IMR-90 (cell line): ENCODE data around the gene RDH11. TPM values are rescaled to one million over a fixed set of nuclear protein-coding genes. Genes with fewer than 3 reads are reported as not detected.

ENCODE experiments used
- ATAC-seq: fragments of 200-7000 bp; cut with Tn5 transposase; 2 replicates; pipeline ENCODE4 v1.9.1; 2020; ENCODE audit warnings: low read depth, mild to moderate bottlenecking, moderate library complexity
- BruUV-seq: library from RNA; stranded (reverse); fragments of 400-500 nt; replicated peaks from 2 replicates; lab custom pipeline; 2021; lab: Mats Ljungman, UMichigan
- CTCF ChIA-PET: fragments of 300-600 bp; formaldehyde crosslinking; extraction: SDS; loops from one replicate; lab custom pipeline; 2021; ENCODE audit warnings: antibody characterized with exemption; lab: Yijun Ruan, JAX
- POLR2A ChIA-PET: fragments of 300-600 bp; sonication (Branson Sonifier 250); formaldehyde crosslinking; loops from one replicate; lab custom pipeline; 2022; ENCODE audit warnings: antibody characterized with exemption; ENCODE audit not compliant: unreplicated experiment; lab: Charles Lee
- DNase-seq: peaks from one replicate; pipeline ENCODE4 v3.0.0; 2013
- H2AFZ ChIP-seq: replicated peaks from 2 replicates; pipeline ENCODE3; 2013; ENCODE audit warnings: low read length, mild to moderate bottlenecking; ENCODE audit not compliant: poor library complexity
- H2AK5ac ChIP-seq: 2 replicates; pipeline ENCODE4 v1.6.1; 2013; ENCODE audit warnings: low read depth, low read length, inconsistent platforms
- H2AK9ac ChIP-seq: replicated peaks from 2 replicates; pipeline ENCODE3; 2013; ENCODE audit warnings: mild to moderate bottlenecking, low read depth, low read length, moderate library complexity; ENCODE audit not compliant: poor library complexity
- H2BK120ac ChIP-seq: 2 replicates; pipeline ENCODE4 v1.6.1; 2013; ENCODE audit warnings: low read depth, low read length, inconsistent platforms
- H2BK15ac ChIP-seq: 3 replicates; pipeline ENCODE4 v1.6.1; 2013; ENCODE audit warnings: low read depth, low read length, inconsistent platforms
- H2BK20ac ChIP-seq: 2 replicates; pipeline ENCODE4 v1.6.1; 2013; ENCODE audit warnings: low read depth, mild to moderate bottlenecking, inconsistent platforms, low read length, moderate library complexity
- H2BK5ac ChIP-seq: 2 replicates; pipeline ENCODE4 v1.6.1; 2013; ENCODE audit warnings: mild to moderate bottlenecking, low read depth, low read length, inconsistent platforms; ENCODE audit not compliant: poor library complexity, severe bottlenecking
- H3K14ac ChIP-seq: replicated peaks from 2 replicates; pipeline ENCODE4 v1.6.1; 2013; ENCODE audit warnings: low read depth, low read length, inconsistent platforms
- H3K18ac ChIP-seq: 2 replicates; pipeline ENCODE4 v1.6.1; 2013; ENCODE audit warnings: low read depth, low read length, control low read depth
- H3K23ac ChIP-seq: 2 replicates; pipeline ENCODE4 v1.6.1; 2013; ENCODE audit warnings: low read depth, low read length, inconsistent platforms
- H3K27ac ChIP-seq: 2 replicates; pipeline ENCODE4 v1.5.1; 2013; ENCODE audit warnings: mild to moderate bottlenecking, control low read depth, low read length; ENCODE audit not compliant: insufficient read depth
- H3K27me3 ChIP-seq: 2 replicates; pipeline ENCODE4 v1.6.1; 2013; ENCODE audit warnings: low read length; ENCODE audit not compliant: control insufficient read depth, insufficient read depth
- H3K36me3 ChIP-seq: 2 replicates; pipeline ENCODE4 v1.6.1; 2013; ENCODE audit warnings: low read length, mixed read lengths; ENCODE audit not compliant: control insufficient read depth, insufficient read depth
- H3K4ac ChIP-seq: 2 replicates; pipeline ENCODE4 v1.6.1; 2013; ENCODE audit warnings: low read depth, low read length, inconsistent platforms
- H3K4me1 ChIP-seq: 2 replicates; pipeline ENCODE4 v1.6.1; 2013; ENCODE audit warnings: low read length, mixed read lengths; ENCODE audit not compliant: control insufficient read depth, insufficient read depth
- H3K4me2 ChIP-seq: 2 replicates; pipeline ENCODE4 v1.6.1; 2013; ENCODE audit warnings: low read depth, mild to moderate bottlenecking, control low read depth, low read length, moderate library complexity
- H3K4me3 ChIP-seq: 2 replicates; pipeline ENCODE4 v1.5.1; 2013; ENCODE audit warnings: low read depth, mild to moderate bottlenecking, control low read depth, low read length, moderate library complexity; ENCODE audit not compliant: insufficient read depth
- H3K56ac ChIP-seq: 2 replicates; pipeline ENCODE4 v1.6.1; 2013; ENCODE audit warnings: low read length, inconsistent platforms; ENCODE audit not compliant: insufficient read depth; ENCODE audit errors: extremely low read depth
- H3K79me1 ChIP-seq, 2 experiments: 2 replicates each; pipeline ENCODE4 v1.6.1; 2013; ENCODE audit warnings: low read length in 2 of 2, inconsistent platforms in 1 of 2, low read depth in 1 of 2
- H3K9ac ChIP-seq: 2 replicates; pipeline ENCODE4 v1.6.1; 2013; ENCODE audit warnings: low read depth, low read length, control low read depth
- H3K9me1 ChIP-seq: 2 replicates; pipeline ENCODE4 v1.6.1; 2013; ENCODE audit warnings: low read length, inconsistent platforms; ENCODE audit not compliant: insufficient read depth
- H3K9me3 ChIP-seq: 2 replicates; pipeline ENCODE4 v1.6.1; 2013; ENCODE audit warnings: low read length; ENCODE audit not compliant: control insufficient read depth, insufficient read depth
- H4K20me1 ChIP-seq: 2 replicates; pipeline ENCODE4 v1.6.1; 2013; ENCODE audit warnings: low read length, inconsistent platforms; ENCODE audit not compliant: insufficient read depth
- H4K5ac ChIP-seq: 2 replicates; pipeline ENCODE4 v1.6.1; 2013; ENCODE audit warnings: mild to moderate bottlenecking, low read depth, low read length, control low read depth
- H4K8ac ChIP-seq, 2 experiments: 2 replicates each; pipeline ENCODE4 v1.6.1; 2013; ENCODE audit warnings: low read depth in 2 of 2, low read length in 2 of 2, control low read depth in 1 of 2, inconsistent platforms in 1 of 2
- H4K91ac ChIP-seq: 2 replicates; pipeline ENCODE4 v1.6.1; 2013; ENCODE audit warnings: low read depth, low read length, inconsistent platforms; ENCODE audit not compliant: insufficient read depth
- BHLHE40 ChIP-seq: fragments of 150-350 bp; IDR thresholded peaks from 2 replicates; pipeline ENCODE4 v1.6.1; 2016; ENCODE audit warnings: mild to moderate bottlenecking, low read depth, low read length
- CEBPB ChIP-seq: IDR thresholded peaks from 2 replicates; pipeline ENCODE4 v1.6.1; 2012; ENCODE audit warnings: low read depth, low read length, improper control_type of control experiment
- CHD1 ChIP-seq: IDR thresholded peaks from 2 replicates; pipeline ENCODE4 v1.6.1; 2012; ENCODE audit warnings: low read depth, low read length, improper control_type of control experiment
- FOS ChIP-seq: fragments of 150-350 bp; IDR thresholded peaks from 2 replicates; pipeline ENCODE4 v1.6.1; 2016; ENCODE audit warnings: low read depth, low read length
- MAFK ChIP-seq: IDR thresholded peaks from 2 replicates; pipeline ENCODE4 v1.6.1; 2012; ENCODE audit warnings: low read depth, low read length, improper control_type of control experiment
- MAZ ChIP-seq: IDR thresholded peaks from 2 replicates; pipeline ENCODE4 v1.6.1; 2012; ENCODE audit warnings: low read depth, mild to moderate bottlenecking, low read length, improper control_type of control experiment, moderate library complexity, borderline replicate concordance
- POLR2A ChIP-seq: IDR thresholded peaks from 2 replicates; pipeline ENCODE4 v1.6.1; 2012; ENCODE audit warnings: mild to moderate bottlenecking, low read depth, low read length
- RCOR1 ChIP-seq: IDR thresholded peaks from 2 replicates; pipeline ENCODE4 v1.6.1; 2012; ENCODE audit warnings: mild to moderate bottlenecking, low read length, improper control_type of control experiment; ENCODE audit not compliant: insufficient replicate concordance
- WGBS, 2 experiments: methylation state at CpG; one replicate each; pipeline versions ENCODE4 v1.1.5 to v1.1.7; 2013; ENCODE audit warnings: missing lambda C conversion rate in 2 of 2; ENCODE audit not compliant: insufficient read length in 1 of 2; ENCODE audit errors: extremely low coverage in 2 of 2; 5-methylcytosine and 5-hydroxymethylcytosine counted together
- dilution Hi-C: fragments of 300-500 bp; cut with HindIII; formaldehyde crosslinking; loops from one replicate; pipeline ENCODE4 v1.14.3; 2018; ENCODE audit warnings: low sequenced_read_pairs; ENCODE audit not compliant: unreplicated experiment
- in situ Hi-C: fragments of 300-500 bp; cut with MboI; formaldehyde crosslinking; loops from 3 replicates; pipeline ENCODE4 v1.14.3; 2019; ENCODE audit warnings: low sequenced_read_pairs, inconsistent platforms, mixed read lengths
- intact Hi-C: fragments of 100-400 bp; cut with micrococcal nuclease; formaldehyde crosslinking; loops from 2 replicates; pipeline ENCODE4 v1.10.0; 2022
- polyA plus RNA-seq, 3 experiments: library from polyadenylated mRNA; depleted of rRNA; stranded (reverse); fragments of >200 nt; gene quantifications; 2 replicates each; pipeline ENCODE4 v1.2.3, GENCODE V29; 2012; ENCODE audit warnings: low replicate concordance in 1 of 3
- total RNA-seq: library from RNA; depleted of rRNA; stranded (reverse); fragments of >200 nt; gene quantifications from 2 replicates; pipeline ENCODE4 v1.2.3, GENCODE V29; 2012
- TF ChIP-seq, protein P1 (sequence below): fragments of 150-350 bp; IDR thresholded peaks from 2 replicates; pipeline ENCODE4 v1.6.1; 2017; ENCODE audit warnings: mild to moderate bottlenecking, antibody characterized with exemption, low read length, low read depth
- TF ChIP-seq, protein P2 (sequence below): fragments of 150-350 bp; IDR thresholded peaks from 2 replicates; pipeline ENCODE4 v1.6.1; 2016; ENCODE audit warnings: low read depth, mild to moderate bottlenecking, low read length, moderate library complexity, borderline replicate concordance

The RDH11 gene
- total and polyA plus RNA-seq, 2 of the 4 experiments (the other 2 are of a cell fraction), result 77.3 to 149 TPM

DNA sequence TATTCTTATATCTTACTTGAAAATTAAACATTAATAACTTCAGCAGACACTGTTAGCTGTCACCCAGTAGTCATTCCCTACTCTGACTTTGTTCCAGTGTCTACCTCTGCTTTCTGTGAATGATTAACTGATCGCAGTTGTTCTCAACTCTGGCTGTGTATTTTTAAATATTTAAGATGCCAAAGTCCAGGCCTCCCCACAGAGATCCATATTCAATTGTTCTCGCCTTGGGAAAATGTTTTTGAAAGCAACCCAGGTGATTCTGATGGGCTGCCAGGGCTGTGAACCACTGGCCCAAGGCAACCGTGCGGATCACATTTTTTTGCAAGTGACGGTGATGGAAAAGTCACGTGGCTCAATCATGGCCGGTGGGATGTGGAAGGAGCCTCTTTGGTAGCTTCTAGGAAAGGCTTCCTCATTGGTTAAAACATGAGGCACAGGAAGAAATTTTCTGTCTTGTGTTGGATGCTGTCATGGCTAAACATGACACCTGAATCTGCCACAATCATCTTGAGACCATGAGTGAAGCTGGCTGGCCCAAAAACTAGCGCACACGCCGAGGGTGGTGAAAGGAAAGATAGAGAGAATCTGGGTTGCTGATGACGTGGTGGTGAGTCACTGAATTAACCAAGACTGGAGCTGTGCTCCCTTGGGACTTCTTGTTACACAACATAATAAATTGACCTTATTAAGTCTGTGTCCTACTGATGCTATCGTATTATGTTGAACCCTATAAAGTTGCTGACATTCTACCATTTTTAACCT is 43.4 kb upstream of the RDH11 start:
- 78% methylated on average over 6 of the region's 12 CpGs; no CpG with 5 or more reads in 1 of the 2 experiments for WGBS, 2 experiments
- DNase-seq (peak; percentile 93), ATAC-seq (peak; percentile 86)
- Histone ChIP-seq H3K18ac (no peak overlapping the region), H3K36me3 (no peaks in the 10 kb centered on the region), H3K56ac (no peak overlapping the region), H2BK120ac (no peak overlapping the region), H4K91ac (no peak overlapping the region), H2AK5ac (no peak overlapping the region; the same call in 1 of the 2 replicates), H4K8ac (no peak overlapping the region), H3K23ac (no peak overlapping the region), H3K14ac (no peak overlapping the region), H2BK5ac (no peak overlapping the region), H3K4ac (no peak overlapping the region), H4K5ac (no peak overlapping the region), H3K4me2 (no peak overlapping the region), H2BK20ac (no peak overlapping the region), H3K79me1 (no peaks in the 10 kb centered on the region), H3K9ac (no peak overlapping the region), H4K20me1 (no peaks in the 10 kb centered on the region), H3K27ac (no peak overlapping the region), H3K9me3 (no peaks in the 10 kb centered on the region), H3K4me1 (peaks cover 2% of the 10 kb centered on the region; the same call in 1 of the 2 replicates), H3K9me1 (no peaks in the 10 kb centered on the region; the same call in 1 of the 2 replicates), H3K4me3 (no peak overlapping the region), H2AFZ (peak overlapping the region; percentile 50), H2BK15ac (no peak overlapping the region), H3K27me3 (peaks cover 1% of the 10 kb centered on the region; the same call in 1 of the 2 replicates), H2AK9ac (no peak overlapping the region)
- no TSS peak for BruUV-seq
- ChIA-PET POLR2A (no interaction called here), CTCF (interaction anchor here (0.7 to 1.6 kb wide), 3 partner anchors 9 to 379 kb away, joined by 5 to 7 read pairs (median 5); partner anchors contain the start of gene ATP6V1D)
- TF ChIP-seq CEBPB (peak; percentile 87), RCOR1 (no peak), MAZ (no peak), BHLHE40 (peak; percentile 75), CHD1 (no peak), FOS (peak; percentile 89), POLR2A (no peak), MAFK (no peak)
- TF ChIP-seq, protein P1, sequence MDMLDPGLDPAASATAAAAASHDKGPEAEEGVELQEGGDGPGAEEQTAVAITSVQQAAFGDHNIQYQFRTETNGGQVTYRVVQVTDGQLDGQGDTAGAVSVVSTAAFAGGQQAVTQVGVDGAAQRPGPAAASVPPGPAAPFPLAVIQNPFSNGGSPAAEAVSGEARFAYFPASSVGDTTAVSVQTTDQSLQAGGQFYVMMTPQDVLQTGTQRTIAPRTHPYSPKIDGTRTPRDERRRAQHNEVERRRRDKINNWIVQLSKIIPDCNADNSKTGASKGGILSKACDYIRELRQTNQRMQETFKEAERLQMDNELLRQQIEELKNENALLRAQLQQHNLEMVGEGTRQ, result no peak
- TF ChIP-seq, protein P2, sequence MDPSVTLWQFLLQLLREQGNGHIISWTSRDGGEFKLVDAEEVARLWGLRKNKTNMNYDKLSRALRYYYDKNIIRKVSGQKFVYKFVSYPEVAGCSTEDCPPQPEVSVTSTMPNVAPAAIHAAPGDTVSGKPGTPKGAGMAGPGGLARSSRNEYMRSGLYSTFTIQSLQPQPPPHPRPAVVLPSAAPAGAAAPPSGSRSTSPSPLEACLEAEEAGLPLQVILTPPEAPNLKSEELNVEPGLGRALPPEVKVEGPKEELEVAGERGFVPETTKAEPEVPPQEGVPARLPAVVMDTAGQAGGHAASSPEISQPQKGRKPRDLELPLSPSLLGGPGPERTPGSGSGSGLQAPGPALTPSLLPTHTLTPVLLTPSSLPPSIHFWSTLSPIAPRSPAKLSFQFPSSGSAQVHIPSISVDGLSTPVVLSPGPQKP, result no peak
- in situ Hi-C loops, result no loop called here
- intact Hi-C loops, result no loop called here
- dilution Hi-C loops, result no loop called here
